Gastroesophageal sphincter (tissue), 3 donors: ENCODE results near the gene ITPR2.

Source experiments
- EP300 ChIP-seq: sonication (generic); formaldehyde crosslinking; IDR thresholded peaks from one replicate; pipeline ENCODE4 v1.6.1; 2017; ENCODE audit warnings: antibody characterized with exemption, mild to moderate bottlenecking
- POLR2A ChIP-seq, 2 donors: fragments of 450-650 bp; IDR thresholded peaks; one replicate each; pipeline ENCODE4 v1.6.1; 2017; ENCODE audit warnings: antibody characterized with exemption in 2 of 2, mild to moderate bottlenecking in 2 of 2, moderate library complexity in 1 of 2
- TF ChIP-seq, protein P1 (sequence below), 4 experiments: fragments of 200-600 bp in 2 of 4; fragments of 450-650 bp in 2 of 4; sonication (generic) in 1 of 4; IDR thresholded peaks; one replicate each; pipeline ENCODE4 v1.5.1; 2017 to 2019; ENCODE audit warnings: antibody characterized with exemption in 4 of 4, mild to moderate bottlenecking in 2 of 4, moderate library complexity in 2 of 4

GRCh38 chr12:26610774-26611173 is 222.2 kb downstream of the ITPR2 start:
- TF ChIP-seq, protein P1, sequence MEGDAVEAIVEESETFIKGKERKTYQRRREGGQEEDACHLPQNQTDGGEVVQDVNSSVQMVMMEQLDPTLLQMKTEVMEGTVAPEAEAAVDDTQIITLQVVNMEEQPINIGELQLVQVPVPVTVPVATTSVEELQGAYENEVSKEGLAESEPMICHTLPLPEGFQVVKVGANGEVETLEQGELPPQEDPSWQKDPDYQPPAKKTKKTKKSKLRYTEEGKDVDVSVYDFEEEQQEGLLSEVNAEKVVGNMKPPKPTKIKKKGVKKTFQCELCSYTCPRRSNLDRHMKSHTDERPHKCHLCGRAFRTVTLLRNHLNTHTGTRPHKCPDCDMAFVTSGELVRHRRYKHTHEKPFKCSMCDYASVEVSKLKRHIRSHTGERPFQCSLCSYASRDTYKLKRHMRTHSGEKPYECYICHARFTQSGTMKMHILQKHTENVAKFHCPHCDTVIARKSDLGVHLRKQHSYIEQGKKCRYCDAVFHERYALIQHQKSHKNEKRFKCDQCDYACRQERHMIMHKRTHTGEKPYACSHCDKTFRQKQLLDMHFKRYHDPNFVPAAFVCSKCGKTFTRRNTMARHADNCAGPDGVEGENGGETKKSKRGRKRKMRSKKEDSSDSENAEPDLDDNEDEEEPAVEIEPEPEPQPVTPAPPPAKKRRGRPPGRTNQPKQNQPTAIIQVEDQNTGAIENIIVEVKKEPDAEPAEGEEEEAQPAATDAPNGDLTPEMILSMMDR (IDR thresholded peaks at IDR 0.05) = no peak
- TF ChIP-seq POLR2A (IDR thresholded peaks at IDR 0.05) (no peak), EP300 (no peak)
